Psoas muscle (tissue), 8 donors: ENCODE results near the gene MYLIP. TPM values are rescaled to one million over a fixed set of nuclear protein-coding genes. Genes with fewer than 3 reads are reported as not detected.
A peak's percentile ranks its signal among the peaks of the same experiment; 100 is the strongest.

ENCODE experiments used
- ATAC-seq, 4 donors: fragments of 200-7000 bp; cut with Tn5 transposase; one replicate each; pipeline ENCODE4 v1.9.1; 2020; ENCODE audit warnings: moderate library complexity in 3 of 4, mild to moderate bottlenecking in 2 of 4
- DNase-seq, 2 donors: peaks; one replicate each; pipeline ENCODE4 v3.0.0-alpha.2; 2020
- H3K27ac ChIP-seq: fragments of 200-600 bp; one replicate; pipeline ENCODE4 v1.8.0; 2022
- H3K27me3 ChIP-seq, 3 donors: fragments of 200-600 bp in 1 of 3; one replicate each; pipeline versions ENCODE4 v1.6.1 to v1.8.0; 2013 to 2022; ENCODE audit warnings: low read length in 2 of 3, mild to moderate bottlenecking in 2 of 3, moderate library complexity in 1 of 3; ENCODE audit not compliant: insufficient read depth in 3 of 3
- H3K36me3 ChIP-seq, 2 donors: fragments of 200-600 bp in 1 of 2; one replicate each; pipeline versions ENCODE4 v1.6.1 to v1.8.0; 2013 to 2022; ENCODE audit warnings: low read depth in 1 of 2, mild to moderate bottlenecking in 1 of 2, moderate library complexity in 1 of 2; ENCODE audit not compliant: insufficient read depth in 1 of 2
- H3K4me1 ChIP-seq: fragments of 200-600 bp; one replicate; pipeline ENCODE4 v1.8.0; 2022
- H3K4me3 ChIP-seq: fragments of 200-600 bp; one replicate; pipeline ENCODE4 v1.8.0; 2022; ENCODE audit warnings: mild to moderate bottlenecking
- H3K9me3 ChIP-seq: fragments of 200-600 bp; one replicate; pipeline ENCODE4 v1.8.0; 2022
- WGBS, 3 donors: extraction: QIAGEN DNeasy Blood & Tissue Kit; methylation state at CpG; one replicate each; pipeline versions ENCODE4 v1.1.6 to v1.1.7; 2013; 5-methylcytosine and 5-hydroxymethylcytosine counted together
- intact Hi-C, 2 donors: fragments of 100-400 bp; cut with DNase I; formaldehyde crosslinking; loops; one replicate each; pipeline versions ENCODE4 v1.11.0 to v1.14.2; 2022
- polyA plus RNA-seq, 3 donors: library from polyadenylated mRNA; stranded (reverse); fragments of 200-250 nt; gene quantifications; one replicate each; pipeline ENCODE4 v1.2.3, GENCODE V29; 2013
- total RNA-seq, 4 donors: library from RNA; stranded (reverse); fragmentation: NEBNext Ultra II Directional in 2 of 4; extraction: Animal tissue kit (Norgen Biotek cat#: 25700) in 2 of 4; gene quantifications; one replicate each; pipeline versions ENCODE4 v1.2.1 to v1.2.4, GENCODE V29; 2021 to 2023
- TF ChIP-seq, protein P1 (sequence below): fragments of 200-600 bp; IDR thresholded peaks from one replicate; pipeline ENCODE4 v1.8.0; 2022; ENCODE audit warnings: antibody characterized with exemption
- donor health status: healthy with polysubstance abuse.
- donor health status: DM: no; HTN: no; CAD: no; lungs with moderate emphysema.
- donor health status: Bipolar disorder and iron deficiency.
- donor health status: healthy.
- donor health status: DM: yes; HTN: yes; CAD: no.
- donor health status: DM: no; HTN: no; CAD: no.
- donor health status: DM: no; HTN: no; CAD: no.
- donor health status: DM: yes; HTN: yes; CAD: no.

The MYLIP gene
- total and polyA plus RNA-seq, 7 donors = 3.9 to 23.4 (median 15.4) TPM

DNA sequence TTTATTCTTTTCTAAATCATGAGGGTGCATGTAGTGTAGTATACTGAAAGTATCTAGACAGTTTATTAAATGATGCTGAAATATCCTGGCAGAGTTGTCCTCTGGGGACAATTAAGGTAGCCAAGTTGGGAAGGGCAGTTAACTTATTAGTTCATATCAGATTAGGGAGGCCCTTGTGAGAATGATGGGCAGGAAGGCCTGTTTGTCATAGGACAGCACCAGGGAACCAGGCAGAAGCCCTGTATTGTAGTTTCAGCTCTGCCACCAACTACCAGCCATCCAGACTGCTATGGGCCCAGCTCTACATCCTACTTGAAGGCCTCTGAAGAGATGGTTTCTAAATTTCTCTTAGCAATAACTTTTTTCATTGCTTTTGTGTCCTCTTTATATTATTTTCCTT, 4.0 kb downstream of the MYLIP start:
- DNase-seq = no peak
- Histone ChIP-seq H3K9me3 (no peaks in the 10 kb centered on the region), H3K27ac (peak overlapping the region; percentile 97), H3K4me1 (peaks cover 65% of the 10 kb centered on the region), H3K4me3 (peak overlapping the region; percentile 89), H3K36me3 (no peaks in the 10 kb centered on the region), H3K27me3 (no peaks in the 10 kb centered on the region)
- TF ChIP-seq, protein P1, sequence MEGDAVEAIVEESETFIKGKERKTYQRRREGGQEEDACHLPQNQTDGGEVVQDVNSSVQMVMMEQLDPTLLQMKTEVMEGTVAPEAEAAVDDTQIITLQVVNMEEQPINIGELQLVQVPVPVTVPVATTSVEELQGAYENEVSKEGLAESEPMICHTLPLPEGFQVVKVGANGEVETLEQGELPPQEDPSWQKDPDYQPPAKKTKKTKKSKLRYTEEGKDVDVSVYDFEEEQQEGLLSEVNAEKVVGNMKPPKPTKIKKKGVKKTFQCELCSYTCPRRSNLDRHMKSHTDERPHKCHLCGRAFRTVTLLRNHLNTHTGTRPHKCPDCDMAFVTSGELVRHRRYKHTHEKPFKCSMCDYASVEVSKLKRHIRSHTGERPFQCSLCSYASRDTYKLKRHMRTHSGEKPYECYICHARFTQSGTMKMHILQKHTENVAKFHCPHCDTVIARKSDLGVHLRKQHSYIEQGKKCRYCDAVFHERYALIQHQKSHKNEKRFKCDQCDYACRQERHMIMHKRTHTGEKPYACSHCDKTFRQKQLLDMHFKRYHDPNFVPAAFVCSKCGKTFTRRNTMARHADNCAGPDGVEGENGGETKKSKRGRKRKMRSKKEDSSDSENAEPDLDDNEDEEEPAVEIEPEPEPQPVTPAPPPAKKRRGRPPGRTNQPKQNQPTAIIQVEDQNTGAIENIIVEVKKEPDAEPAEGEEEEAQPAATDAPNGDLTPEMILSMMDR = no peak
- intact Hi-C loops = no loop called here
- no peak for ATAC-seq

GRCh38 chr6:16134430-16134829, 5.5 kb downstream of the MYLIP start:
- intact Hi-C loops = no loop called here
- DNase-seq = no peak
- Histone ChIP-seq H3K27ac (peak overlapping the region; percentile 97), H3K36me3 (no peaks in the 10 kb centered on the region), H3K4me1 (peaks cover 80% of the 10 kb centered on the region), H3K9me3 (no peaks in the 10 kb centered on the region), H3K4me3 (peak overlapping the region; percentile 49), H3K27me3 (no peaks in the 10 kb centered on the region)
- ATAC-seq = no peak
- 2 to 5% (median 3%) methylated on average over 1 of the region's 1 CpG for WGBS, 3 donors
- TF ChIP-seq, protein P1 = no peak

DNA sequence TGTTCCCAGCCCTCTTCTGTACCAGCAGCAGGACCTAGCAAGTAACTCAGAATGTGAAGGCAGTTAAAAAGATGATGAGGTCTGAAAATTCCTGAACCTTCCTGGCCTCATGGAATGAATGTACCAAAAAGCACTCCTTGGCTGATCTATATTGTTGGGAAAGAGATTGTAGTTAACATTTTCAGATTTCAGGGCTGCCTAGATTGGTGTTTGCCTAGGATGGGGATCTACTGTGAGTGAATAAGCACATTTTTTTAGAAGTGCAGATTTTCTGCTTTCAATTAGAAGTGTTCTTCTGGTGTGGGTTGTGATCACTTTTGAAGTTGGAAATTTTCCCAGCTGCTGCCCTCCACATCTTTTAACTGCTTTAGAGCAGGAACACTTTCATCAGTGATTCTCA, 6.2 kb downstream of the MYLIP start:
- H3K27ac ChIP-seq = peak overlapping the region; percentile 97
- H3K9me3 ChIP-seq = no peaks in the 10 kb centered on the region
- intact Hi-C loops = no loop called here

GRCh38 chr6:16136091-16136490, 7.2 kb downstream of the MYLIP start:
- H3K27ac ChIP-seq = peak overlapping the region; percentile 97
- H3K27me3 ChIP-seq = no peaks in the 10 kb centered on the region
- H3K4me1 ChIP-seq = peaks cover 96% of the 10 kb centered on the region
- H3K36me3 ChIP-seq = peaks cover 0 to under 1% of the 10 kb centered on the region in 2 donors
- 36 to 57% (median 41%) methylated on average over 3 of the region's 3 CpGs for WGBS, 3 donors
- DNase-seq (no peak), ATAC-seq (no peak)
- intact Hi-C loops = no loop called here
- H3K4me3 ChIP-seq = peak overlapping the region; percentile 49
- no peaks in the 10 kb centered on the region for H3K9me3 ChIP-seq
- TF ChIP-seq, protein P1 = no peak

More for the DNA sequence above, 6.2 kb downstream of the MYLIP start:
- peaks cover 87% of the 10 kb centered on the region for H3K4me1 ChIP-seq
- no peaks in the 10 kb centered on the region for H3K36me3 ChIP-seq
- TF ChIP-seq, protein P1 = no peak
- no peaks in the 10 kb centered on the region for H3K27me3 ChIP-seq
- ATAC-seq (no peak), DNase-seq (no peak)
- peak overlapping the region; percentile 49 for H3K4me3 ChIP-seq
